Type B pancreatic cell (in vitro differentiated cells): ENCODE results near the gene HNF1A. TPM values are rescaled to one million over a fixed set of nuclear protein-coding genes. Genes with fewer than 3 reads are reported as not detected.
A peak's percentile ranks its signal among the peaks of the same experiment; 100 is the strongest.

Experiments used
- DNase-seq: peaks from one replicate; pipeline ENCODE4 v3.0.0; 2021; ENCODE audit warnings: mixed read lengths; ENCODE audit not compliant: unreplicated experiment; ENCODE audit errors: extremely low spot score
- H3K27ac Mint-ChIP-seq: 2 replicates; pipeline ENCODE4 v1.8.0; 2021; ENCODE audit warnings: mild to moderate bottlenecking, mixed read lengths
- H3K27me3 Mint-ChIP-seq: 2 replicates; pipeline ENCODE4 v1.8.0; 2021; ENCODE audit warnings: mixed read lengths
- H3K36me3 Mint-ChIP-seq: 2 replicates; pipeline ENCODE4 v1.8.0; 2021; ENCODE audit warnings: mixed read lengths
- H3K4me1 Mint-ChIP-seq: one replicate; pipeline ENCODE4 v1.8.0; 2021; ENCODE audit warnings: mixed read lengths; ENCODE audit not compliant: unreplicated experiment
- H3K4me3 Mint-ChIP-seq: 2 replicates; pipeline ENCODE4 v1.8.0; 2021; ENCODE audit warnings: mild to moderate bottlenecking, mixed read lengths
- H3K9me3 Mint-ChIP-seq: 2 replicates; pipeline ENCODE4 v1.8.0; 2021; ENCODE audit warnings: mixed read lengths
- total RNA-seq: library from RNA; stranded (reverse); gene quantifications from 2 replicates; pipeline ENCODE4 v1.2.1, GENCODE V29; 2021; ENCODE audit warnings: low replicate concordance
- TF ChIP-seq, protein P1 (sequence below): fragments of 200-600 bp; sonication (generic); conservative IDR thresholded peaks from 2 replicates; pipeline ENCODE4 v1.5.0; 2021; ENCODE audit warnings: antibody characterized with exemption, mild to moderate bottlenecking

HNF1A gene
- total RNA-seq, 1 donor from 2014 or later = 7.2 TPM

GRCh38 chr12:120961604-120962531 lies 16.5 kb upstream of the HNF1A start:
- peaks cover 9% of the 10 kb centered on the region for H3K4me1 Mint-ChIP-seq
- TF ChIP-seq, protein P1, sequence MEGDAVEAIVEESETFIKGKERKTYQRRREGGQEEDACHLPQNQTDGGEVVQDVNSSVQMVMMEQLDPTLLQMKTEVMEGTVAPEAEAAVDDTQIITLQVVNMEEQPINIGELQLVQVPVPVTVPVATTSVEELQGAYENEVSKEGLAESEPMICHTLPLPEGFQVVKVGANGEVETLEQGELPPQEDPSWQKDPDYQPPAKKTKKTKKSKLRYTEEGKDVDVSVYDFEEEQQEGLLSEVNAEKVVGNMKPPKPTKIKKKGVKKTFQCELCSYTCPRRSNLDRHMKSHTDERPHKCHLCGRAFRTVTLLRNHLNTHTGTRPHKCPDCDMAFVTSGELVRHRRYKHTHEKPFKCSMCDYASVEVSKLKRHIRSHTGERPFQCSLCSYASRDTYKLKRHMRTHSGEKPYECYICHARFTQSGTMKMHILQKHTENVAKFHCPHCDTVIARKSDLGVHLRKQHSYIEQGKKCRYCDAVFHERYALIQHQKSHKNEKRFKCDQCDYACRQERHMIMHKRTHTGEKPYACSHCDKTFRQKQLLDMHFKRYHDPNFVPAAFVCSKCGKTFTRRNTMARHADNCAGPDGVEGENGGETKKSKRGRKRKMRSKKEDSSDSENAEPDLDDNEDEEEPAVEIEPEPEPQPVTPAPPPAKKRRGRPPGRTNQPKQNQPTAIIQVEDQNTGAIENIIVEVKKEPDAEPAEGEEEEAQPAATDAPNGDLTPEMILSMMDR = no peak
- H3K9me3 Mint-ChIP-seq = no peaks in the 10 kb centered on the region
- H3K4me3 Mint-ChIP-seq = no peak overlapping the region
- no peaks in the 10 kb centered on the region for H3K36me3 Mint-ChIP-seq
- no peaks in the 10 kb centered on the region for H3K27me3 Mint-ChIP-seq
- no peak for DNase-seq
- H3K27ac Mint-ChIP-seq = peak overlapping the region; percentile 80

GRCh38 chr12:120962532-120963020 lies 15.8 kb upstream of the HNF1A start:
- Mint-ChIP-seq H3K27ac (peak overlapping the region; percentile 80), H3K36me3 (no peaks in the 10 kb centered on the region), H3K9me3 (no peaks in the 10 kb centered on the region), H3K27me3 (no peaks in the 10 kb centered on the region), H3K4me1 (peaks cover 11% of the 10 kb centered on the region), H3K4me3 (no peak overlapping the region)
- TF ChIP-seq, protein P1 = no peak
- no peak for DNase-seq

DNA sequence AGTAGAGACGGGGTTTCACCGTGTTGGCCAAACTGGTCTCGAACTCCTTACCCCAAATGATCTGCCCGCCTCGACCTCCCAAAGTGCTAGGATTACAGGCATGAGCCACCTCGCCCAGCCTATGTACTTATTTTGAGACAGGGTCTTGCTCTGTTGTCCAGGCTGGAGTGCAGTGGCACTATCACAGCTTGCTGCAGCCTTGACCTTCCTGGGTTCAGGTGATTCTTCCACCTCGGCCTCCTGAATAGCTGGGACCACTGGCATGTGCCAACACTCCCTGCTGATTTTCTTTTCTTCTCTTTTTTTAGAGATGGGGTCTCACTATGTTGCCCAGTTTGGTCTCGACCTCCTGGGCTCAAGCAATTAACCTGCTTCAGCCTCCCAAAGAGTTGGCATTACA lies 14.0 kb upstream of the HNF1A start:
- no peaks in the 10 kb centered on the region for H3K36me3 Mint-ChIP-seq
- peaks cover 13% of the 10 kb centered on the region for H3K4me1 Mint-ChIP-seq
- DNase-seq = no peak
- H3K4me3 Mint-ChIP-seq = no peak overlapping the region
- no peaks in the 10 kb centered on the region for H3K9me3 Mint-ChIP-seq
- TF ChIP-seq, protein P1 = no peak
- no peak overlapping the region for H3K27ac Mint-ChIP-seq
- no peaks in the 10 kb centered on the region for H3K27me3 Mint-ChIP-seq

DNA sequence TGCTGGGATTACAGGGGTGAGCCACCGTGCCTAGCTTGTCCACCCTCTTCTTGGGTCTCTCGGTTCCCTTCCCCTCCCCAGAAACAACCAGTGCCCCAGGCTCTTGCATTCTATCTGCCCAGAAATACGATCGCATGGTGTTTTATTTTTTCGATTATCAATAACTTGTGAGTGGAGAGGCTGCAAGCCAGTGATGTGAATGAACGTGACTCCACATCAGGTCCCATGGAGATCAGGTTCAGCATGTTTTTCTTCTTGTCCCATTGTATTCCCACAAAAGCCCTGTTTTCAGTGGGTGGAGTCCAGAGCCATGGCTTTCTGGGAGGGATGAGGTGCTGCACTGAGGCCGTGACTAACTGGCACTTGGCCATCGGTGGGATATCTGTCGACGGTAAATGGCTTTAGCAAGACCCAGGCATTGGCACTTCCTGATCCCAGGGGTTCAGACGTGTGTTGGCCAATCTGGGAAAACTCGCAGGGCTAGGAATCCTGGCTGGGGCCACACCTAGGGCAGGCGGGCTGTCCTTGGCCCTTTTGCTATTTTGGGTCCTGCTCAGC lies 12.7 kb upstream of the HNF1A start:
- DNase-seq = no peak
- no peak overlapping the region for H3K27ac Mint-ChIP-seq
- H3K27me3 Mint-ChIP-seq = no peaks in the 10 kb centered on the region
- TF ChIP-seq, protein P1 = no peak
- no peak overlapping the region for H3K4me3 Mint-ChIP-seq
- no peaks in the 10 kb centered on the region for H3K9me3 Mint-ChIP-seq
- peaks cover 13% of the 10 kb centered on the region for H3K4me1 Mint-ChIP-seq
- H3K36me3 Mint-ChIP-seq = no peaks in the 10 kb centered on the region

DNA sequence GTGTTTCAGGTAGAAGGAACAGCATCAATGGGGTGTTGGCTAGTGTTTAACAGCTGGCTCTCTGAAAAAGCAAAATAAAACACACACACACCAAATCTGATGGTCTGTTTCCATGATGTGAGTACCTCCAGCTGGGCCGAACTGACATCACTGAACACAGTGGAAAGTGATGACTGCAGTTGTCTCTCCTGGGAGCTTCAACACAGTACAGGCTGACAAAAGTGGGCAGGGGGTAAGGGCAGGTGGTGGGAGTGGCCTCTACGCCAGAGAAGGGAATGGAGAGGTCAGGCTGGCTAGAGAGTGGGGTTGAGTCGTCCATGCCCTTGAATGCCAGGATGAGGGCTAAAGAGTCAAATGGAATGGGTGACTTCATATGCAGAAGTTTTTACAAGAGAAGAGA lies 8.0 kb upstream of the HNF1A start:
- TF ChIP-seq, protein P1 = no peak
- no peak overlapping the region for H3K4me3 Mint-ChIP-seq
- DNase-seq = no peak
- H3K36me3 Mint-ChIP-seq = no peaks in the 10 kb centered on the region
- no peak overlapping the region for H3K27ac Mint-ChIP-seq
- no peaks in the 10 kb centered on the region for H3K9me3 Mint-ChIP-seq
- H3K4me1 Mint-ChIP-seq = peaks cover 21% of the 10 kb centered on the region
- H3K27me3 Mint-ChIP-seq = no peaks in the 10 kb centered on the region
